Renal cortical epithelial cell (primary cell): Measurements from ENCODE around the gene CYP1A1. TPM values are rescaled to one million over a fixed set of nuclear protein-coding genes. Genes with fewer than 3 reads are reported as not detected.

Experiments
- DNase-seq: peaks from one replicate; pipeline ENCODE4 v3.0.0-alpha.2; 2011; ENCODE audit warnings: low read depth
- total RNA-seq: library from RNA; depleted of rRNA; stranded (reverse); fragments of >200 nt; gene quantifications from 2 replicates; pipeline ENCODE4 v1.2.3, GENCODE V29; 2014

CYP1A1 gene
- total RNA-seq, 1 donor from 2014 or later: not detected

DNA sequence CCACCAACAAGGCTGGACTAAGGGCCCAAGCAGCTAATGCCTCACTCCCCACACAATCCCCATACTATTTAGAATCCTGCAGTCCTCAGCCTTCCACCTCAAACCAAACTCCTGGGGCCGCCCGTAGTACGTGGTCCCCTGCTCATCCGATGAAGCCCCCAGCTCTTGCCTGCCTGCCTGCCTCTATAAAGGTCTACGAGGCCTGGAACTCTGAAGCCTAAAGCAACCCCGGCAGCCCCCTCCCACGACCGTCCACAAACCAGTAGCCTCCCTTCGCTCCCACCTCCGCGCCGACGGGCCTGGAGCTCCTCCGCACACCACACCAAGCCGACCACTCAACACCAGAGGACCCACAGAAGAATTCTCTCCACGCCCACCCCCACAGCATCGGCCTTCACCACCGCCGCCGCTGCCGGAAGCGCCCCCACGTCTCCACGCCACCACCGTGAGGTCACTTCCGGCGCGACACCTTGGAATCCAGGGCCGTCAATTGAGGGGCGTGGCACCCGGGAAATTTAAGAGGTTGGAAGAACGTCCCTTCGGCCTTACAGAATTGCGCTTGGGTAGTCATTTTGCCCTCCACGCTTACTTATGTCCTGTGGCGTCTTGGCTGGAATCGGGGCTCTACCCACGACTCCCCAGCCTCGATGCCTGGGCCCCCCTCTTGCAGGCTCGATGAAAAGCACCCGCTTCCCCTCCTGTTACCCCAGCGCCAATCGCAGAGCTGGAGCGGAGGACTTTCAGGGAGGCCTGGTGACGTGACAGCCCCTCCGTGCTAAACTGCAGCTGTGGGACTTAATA is 29.5 kb downstream of the CYP1A1 start, which contains the start of gene EDC3:
Gene EDC3, minus strand, starts transcription at position 428 of the 801 bp plus-strand sequence. CDS start 20,900 bp downstream, outside the sequence.
- DNase-seq: peak; percentile 69

DNA sequence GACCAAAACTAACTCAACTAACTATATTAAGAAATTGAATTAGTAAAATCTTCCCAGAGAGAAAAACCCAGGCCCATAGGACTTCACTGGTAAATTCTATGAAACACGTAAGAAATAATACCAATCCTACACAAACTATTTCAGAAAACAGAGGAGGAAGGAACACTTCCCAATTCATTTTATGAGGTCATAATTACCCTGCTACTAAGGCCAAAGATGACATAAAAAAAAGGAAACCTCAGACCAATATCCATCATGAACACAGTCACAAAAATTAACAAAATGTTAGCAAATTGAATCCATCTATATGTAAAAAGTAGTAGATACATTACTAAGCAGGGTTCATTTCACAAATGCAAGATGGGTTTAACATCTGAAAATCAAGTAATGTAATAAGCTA is 33.0 kb downstream of the CYP1A1 start:
- no peak for DNase-seq

DNA sequence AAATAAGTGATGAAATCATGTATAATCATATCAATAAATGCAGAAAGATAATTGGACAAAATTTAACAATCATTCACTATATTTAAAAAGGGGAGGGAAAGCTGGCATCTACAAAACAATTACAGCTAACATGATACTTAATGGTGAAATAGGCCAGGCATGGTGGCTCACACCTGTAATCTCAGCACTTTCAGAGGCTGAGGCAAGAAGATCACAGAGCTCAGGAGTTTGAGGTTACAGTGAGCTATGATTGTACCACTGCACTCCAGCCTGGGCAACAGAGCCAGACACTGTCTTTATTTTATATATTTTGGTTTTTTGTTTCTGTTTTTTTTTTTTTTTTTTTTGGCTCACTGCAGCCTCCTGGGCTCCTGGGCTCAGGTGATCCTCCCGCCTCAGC is 41.6 kb downstream of the CYP1A1 start:
- no peak for DNase-seq

DNA sequence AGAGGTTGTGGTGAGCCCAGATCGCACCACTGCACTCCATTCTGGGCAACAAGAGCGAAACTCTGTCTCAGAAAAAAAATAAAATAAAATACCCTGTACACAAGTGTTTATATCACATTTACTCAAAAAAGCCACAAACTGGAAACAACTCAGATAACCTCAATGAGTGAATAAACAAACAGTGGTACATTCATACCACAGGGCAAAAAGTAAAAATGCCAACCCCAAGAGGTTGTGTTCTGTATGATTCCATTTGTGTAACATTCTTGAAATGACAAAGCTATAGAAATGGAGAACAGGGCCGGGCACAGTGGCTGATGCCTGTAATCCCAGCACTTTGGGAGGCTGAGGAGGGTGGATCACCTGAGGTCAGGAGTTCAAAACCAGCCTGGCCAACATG is 42.4 kb downstream of the CYP1A1 start:
- no peak for DNase-seq

DNA sequence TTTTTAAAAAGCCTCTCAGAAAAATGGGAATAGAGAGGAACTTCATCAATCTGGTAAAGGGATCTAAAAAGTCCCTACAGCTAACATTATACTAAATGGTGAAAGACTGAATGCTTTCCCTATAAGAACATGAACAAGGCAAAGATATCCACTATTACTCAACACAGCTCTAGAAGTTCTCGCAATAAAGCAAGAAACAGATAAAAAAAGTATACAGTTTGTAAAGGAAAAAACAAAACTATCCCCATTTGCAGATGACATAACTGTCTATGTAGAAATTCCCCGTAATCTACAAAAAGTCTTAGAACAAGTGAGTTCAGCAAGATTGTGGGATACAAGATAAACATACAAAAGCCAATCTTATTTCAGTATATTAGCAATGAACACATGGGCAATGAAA is 44.9 kb downstream of the CYP1A1 start:
- DNase-seq: no peak

DNA sequence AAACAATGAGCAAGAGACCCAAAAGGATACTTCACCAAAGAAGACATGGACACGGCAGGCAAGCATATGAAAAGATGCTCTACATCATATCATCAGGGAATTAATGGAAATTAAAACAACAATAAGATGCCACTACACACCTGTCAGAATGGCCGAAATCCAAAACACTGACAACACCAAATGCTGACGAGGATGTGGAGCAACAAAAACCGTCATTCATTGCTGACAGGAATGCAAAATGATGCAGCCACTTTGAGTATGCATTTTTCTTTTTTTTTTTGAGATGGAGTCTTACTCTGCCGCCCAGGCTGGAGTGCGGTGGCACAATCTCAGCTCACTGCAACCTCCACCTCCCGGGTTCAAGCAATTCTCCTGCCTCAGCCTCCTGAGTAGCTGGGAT is 48.5 kb downstream of the CYP1A1 start:
- DNase-seq: no peak

DNA sequence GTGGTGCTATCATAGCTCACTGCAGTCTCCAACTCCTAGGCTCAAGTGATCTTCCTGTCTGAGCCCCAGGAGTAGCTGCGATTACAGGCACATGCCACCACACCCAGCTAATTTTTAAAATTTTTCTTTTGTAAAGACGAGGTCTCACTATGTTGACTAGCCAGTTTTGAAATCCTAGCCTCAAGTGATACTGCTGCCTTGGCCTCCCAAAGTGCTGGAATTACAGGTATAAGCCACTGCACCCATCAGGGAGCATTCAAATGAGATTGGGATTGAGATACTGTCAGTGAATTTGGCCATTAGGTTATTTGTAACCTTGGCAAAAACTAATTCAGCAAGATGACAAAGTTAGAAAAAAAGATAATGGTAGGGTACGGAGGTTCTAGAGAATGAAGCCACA is 51.2 kb downstream of the CYP1A1 start:
- DNase-seq: no peak

DNA sequence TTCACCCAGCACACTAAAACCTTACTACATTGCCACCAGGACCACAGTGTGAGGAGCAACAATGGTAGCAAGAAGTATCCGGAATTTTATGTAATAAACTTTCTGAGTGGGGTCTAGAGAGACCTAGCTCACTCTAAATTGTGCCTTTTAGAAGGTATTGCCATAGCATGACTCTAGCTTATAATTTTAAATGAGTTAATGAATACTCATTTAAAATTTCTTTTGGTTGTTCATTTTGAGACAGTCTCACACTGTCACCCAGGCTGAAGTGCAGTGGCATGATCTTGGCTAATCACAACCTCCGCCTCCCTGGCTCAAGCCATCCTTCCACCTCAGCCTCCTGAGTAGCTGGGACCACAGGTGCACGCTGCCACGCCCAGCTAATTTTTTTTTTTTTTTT is 55.7 kb downstream of the CYP1A1 start:
- no peak for DNase-seq

Other genes starting within 250 kb of the CYP1A1 start
- 1.7 and 3.1 TPM in 2 replicates for gene ARID3B, start 184.3 kb downstream of the CYP1A1 start, total RNA-seq
- gene CLK3, start 109.7 kb downstream of the CYP1A1 start, total RNA-seq: 74.8 and 92.0 TPM in 2 replicates
- 5.4 and 16.5 TPM in 2 replicates for gene EDC3, start 29.5 kb downstream of the CYP1A1 start, total RNA-seq
- gene CYP1A2, start 23.3 kb upstream of the CYP1A1 start, total RNA-seq: not detected in 2 replicates
- 28.5 and 58.4 TPM in 2 replicates for gene CSK, start 56.6 kb upstream of the CYP1A1 start, total RNA-seq
- not detected in 2 replicates for gene LMAN1L, start 87.3 kb upstream of the CYP1A1 start, total RNA-seq
- gene CPLX3, start 101.1 kb upstream of the CYP1A1 start, total RNA-seq: not detected in 2 replicates
- 13.4 and 20.4 TPM in 2 replicates for gene ULK3, start 117.6 kb upstream of the CYP1A1 start, total RNA-seq
- gene SCAMP2, start 147.8 kb upstream of the CYP1A1 start, total RNA-seq: 19.4 and 64.5 TPM in 2 replicates
- 57.3 and 86.6 TPM in 2 replicates for gene MPI, start 164.5 kb upstream of the CYP1A1 start, total RNA-seq
- gene FAM219B, start 181.3 kb upstream of the CYP1A1 start, total RNA-seq: 34.9 and 47.0 TPM in 2 replicates
- gene COX5A, start 212.5 kb upstream of the CYP1A1 start, total RNA-seq: 48.4 and 71.7 TPM in 2 replicates
- 2.1 and 3.3 TPM in 2 replicates for gene RPP25, start 231.2 kb upstream of the CYP1A1 start, total RNA-seq